ENCODE results near the gene UGT1A4.
"Not testable (repeated sequence)": the region's sequence is repeated elsewhere in the genome, so short reads cannot be mapped to it uniquely, and the experiment has no call there.

Gene UGT1A4

GRCh38 chr2:233712611-233713261, 5.8 kb upstream of the UGT1A4 start, which contains the start of gene UGT1A5:
Gene UGT1A5 (plus strand): TSS chr2:233712907. CDS start chr2:233712992, 85 bp downstream.
- no peaks in the 10 kb centered on the region for H3K36me3 Mint-ChIP-seq
- no peaks in the 10 kb centered on the region for H3K4me1 Mint-ChIP-seq
- no peaks in the 10 kb centered on the region for H3K9me3 Mint-ChIP-seq
- H3K4me3 Mint-ChIP-seq, result no peak within 1 kb of the TSS
- peaks cover 9% of the 10 kb centered on the region for H3K27me3 Mint-ChIP-seq
- H3K27ac Mint-ChIP-seq, result no peak within 1 kb of the TSS

GRCh38 chr2:233713262-233713615, 5.3 kb upstream of the UGT1A4 start:
- no peaks in the 10 kb centered on the region for H3K4me1 Mint-ChIP-seq
- no peak overlapping the region for H3K27ac Mint-ChIP-seq
- no peaks in the 10 kb centered on the region for H3K36me3 Mint-ChIP-seq
- H3K27me3 Mint-ChIP-seq, result peaks cover 10% of the 10 kb centered on the region
- H3K4me3 Mint-ChIP-seq, result no peak overlapping the region
- H3K9me3 Mint-ChIP-seq, result no peaks in the 10 kb centered on the region

- Mint-ChIP-seq H3K9me3 (no peaks in the 10 kb centered on the region), H3K36me3 (no peaks in the 10 kb centered on the region), H3K4me3 (no peak overlapping the region), H3K4me1 (no peaks in the 10 kb centered on the region), H3K27ac (no peak overlapping the region), H3K27me3 (peaks cover 14% of the 10 kb centered on the region)
Observed at GRCh38 chr2:233714121-233714520, 4.4 kb upstream of the UGT1A4 start.

DNA sequence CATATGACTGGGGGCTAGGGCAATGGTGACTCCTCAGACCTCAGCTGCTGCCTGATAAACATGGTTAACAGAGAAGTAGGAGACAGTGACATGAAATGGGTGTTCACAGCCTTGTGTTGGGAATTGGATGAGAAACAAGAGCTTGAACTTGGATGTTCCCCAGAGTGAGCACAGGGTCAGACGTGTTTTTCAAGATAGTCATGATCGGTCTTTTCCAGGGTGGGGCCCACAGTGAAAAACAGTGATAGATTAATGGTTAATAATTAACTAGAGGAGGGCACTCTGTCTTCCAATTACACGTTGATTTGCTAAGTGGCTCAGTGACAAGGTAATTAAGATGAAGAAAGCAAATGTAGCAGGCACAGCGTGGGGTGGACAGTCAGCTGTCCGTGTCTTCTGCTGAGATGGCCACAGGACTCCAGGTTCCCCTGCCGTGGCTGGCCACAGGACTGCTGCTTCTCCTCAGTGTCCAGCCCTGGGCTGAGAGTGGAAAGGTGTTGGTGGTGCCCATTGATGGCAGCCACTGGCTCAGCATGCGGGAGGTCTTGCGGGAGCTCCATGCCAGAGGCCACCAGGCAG, 10.3 kb downstream of the UGT1A4 start, which contains the start of gene UGT1A3:
UGT1A3 (plus strand) TSS at position 320 of the 579 bp plus-strand sequence; CDS start at position 405, 85 bp downstream.
- H3K9me3 Mint-ChIP-seq, result no peaks in the 10 kb centered on the region
- peaks cover 7% of the 10 kb centered on the region for H3K27me3 Mint-ChIP-seq
- no peak within 1 kb of the TSS for H3K27ac Mint-ChIP-seq
- H3K36me3 Mint-ChIP-seq, result no peaks in the 10 kb centered on the region
- H3K4me3 Mint-ChIP-seq, result no peak within 1 kb of the TSS
- no peaks in the 10 kb centered on the region for H3K4me1 Mint-ChIP-seq

GRCh38 chr2:233736868-233737653, 18.5 kb downstream of the UGT1A4 start:
- peaks cover 17% of the 10 kb centered on the region for H3K27me3 Mint-ChIP-seq
- not testable (repeated sequence) for H3K4me1 Mint-ChIP-seq

DNA sequence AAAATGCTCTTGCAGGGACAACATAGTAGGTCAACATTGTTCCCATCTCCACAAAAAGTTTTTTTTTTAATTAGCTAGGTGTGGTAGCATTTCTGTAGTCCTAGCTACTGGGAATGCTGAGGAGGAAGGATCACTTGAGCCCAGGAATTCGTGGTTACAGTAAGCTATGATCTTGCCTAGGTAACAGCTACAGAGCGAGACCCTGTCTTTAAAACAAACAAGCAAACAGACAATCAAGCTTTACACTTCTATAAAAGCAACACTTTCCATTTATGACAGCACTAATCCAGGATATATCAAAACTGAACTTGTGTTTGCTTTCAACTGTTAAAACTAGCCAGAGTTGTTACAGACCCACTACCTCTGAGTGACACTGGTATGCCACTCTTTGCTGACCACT, 22.3 kb downstream of the UGT1A4 start:
- no peaks in the 10 kb centered on the region for H3K36me3 Mint-ChIP-seq
- no peaks in the 10 kb centered on the region for H3K9me3 Mint-ChIP-seq
- H3K4me3 Mint-ChIP-seq, result no peak overlapping the region
- no peak overlapping the region for H3K27ac Mint-ChIP-seq
- peaks cover 11% of the 10 kb centered on the region for H3K27me3 Mint-ChIP-seq
- H3K4me1 Mint-ChIP-seq, result no peaks in the 10 kb centered on the region

More at GRCh38 chr2:233736868-233737653, 18.5 kb downstream of the UGT1A4 start:
- H3K36me3 Mint-ChIP-seq, H3K4me3 Mint-ChIP-seq, H3K9me3 Mint-ChIP-seq, H3K27ac Mint-ChIP-seq: not testable (repeated sequence)

GRCh38 chr2:233743464-233744259, 25.1 kb downstream of the UGT1A4 start:
- Mint-ChIP-seq H3K27me3 (peaks cover 7% of the 10 kb centered on the region), H3K36me3 (no peaks in the 10 kb centered on the region), H3K9me3 (no peaks in the 10 kb centered on the region), H3K4me1 (no peaks in the 10 kb centered on the region), H3K4me3 (no peak overlapping the region), H3K27ac (no peak overlapping the region)

GRCh38 chr2:233745073-233745755, 26.7 kb downstream of the UGT1A4 start:
- Mint-ChIP-seq H3K4me1 (no peaks in the 10 kb centered on the region), H3K27me3 (peaks cover 4% of the 10 kb centered on the region), H3K9me3 (no peaks in the 10 kb centered on the region), H3K36me3 (no peaks in the 10 kb centered on the region), H3K27ac (no peak overlapping the region), H3K4me3 (no peak overlapping the region)

DNA sequence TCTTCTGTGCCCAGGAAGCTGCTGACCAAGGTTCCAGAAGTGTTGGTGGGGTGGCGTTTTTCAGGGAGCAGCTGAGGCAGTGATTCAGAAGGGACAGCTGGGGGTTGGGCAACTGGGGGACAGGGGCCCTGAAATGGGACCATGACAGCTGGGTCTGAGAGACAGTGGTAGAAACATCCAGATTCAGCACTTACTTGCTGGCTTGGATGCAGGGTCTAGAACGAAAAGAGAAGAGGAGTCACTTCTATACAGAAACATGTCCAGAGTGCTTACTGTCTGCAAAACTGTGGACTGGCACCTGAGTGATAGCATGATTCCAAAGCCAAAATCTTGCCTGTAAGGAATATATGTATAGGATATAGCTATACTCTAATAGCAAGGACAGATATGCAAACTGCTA, 27.3 kb downstream of the UGT1A4 start:
- H3K36me3 Mint-ChIP-seq, H3K9me3 Mint-ChIP-seq, H3K27ac Mint-ChIP-seq, H3K4me1 Mint-ChIP-seq, H3K4me3 Mint-ChIP-seq, H3K27me3 Mint-ChIP-seq: not testable (repeated sequence)

DNA sequence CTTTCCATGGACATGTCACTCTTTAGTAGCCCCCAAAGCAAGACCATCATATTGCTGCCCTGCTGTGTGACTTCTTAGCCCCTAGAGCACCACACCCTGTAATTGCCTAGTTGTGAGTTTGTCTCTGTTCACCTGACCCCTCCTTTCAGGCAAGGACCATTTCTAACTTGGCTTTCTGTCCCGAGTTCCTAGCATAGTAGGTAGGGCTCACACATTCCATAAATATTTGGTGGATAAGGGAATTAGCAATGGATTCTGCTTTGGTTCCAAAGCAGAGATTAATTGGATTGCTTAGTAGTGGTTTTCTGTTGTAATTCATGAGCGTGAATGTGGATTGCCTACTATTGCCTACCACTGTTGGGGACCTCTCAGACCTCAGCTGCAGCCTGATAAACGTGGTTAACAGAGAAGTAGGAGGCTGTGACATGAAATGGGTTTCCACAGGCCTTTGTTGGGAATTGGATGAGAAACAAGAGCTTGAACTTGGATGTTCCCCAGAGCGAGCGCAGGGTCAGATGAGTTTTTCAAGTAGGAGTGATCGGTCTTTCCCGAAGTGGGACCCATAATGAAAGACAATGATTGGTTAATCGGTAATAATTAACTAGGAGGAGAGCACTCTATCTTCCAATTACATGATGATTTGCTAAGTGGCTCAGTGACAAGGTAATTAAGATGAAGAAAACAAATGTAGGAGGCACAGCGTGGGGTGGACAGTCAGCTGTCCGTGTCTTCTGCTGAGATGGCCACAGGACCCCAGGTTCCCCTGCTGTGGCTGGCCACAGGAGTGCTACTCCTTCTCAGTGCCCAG, 28.1 kb downstream of the UGT1A4 start:
- H3K4me3 Mint-ChIP-seq, result no peak overlapping the region

DNA sequence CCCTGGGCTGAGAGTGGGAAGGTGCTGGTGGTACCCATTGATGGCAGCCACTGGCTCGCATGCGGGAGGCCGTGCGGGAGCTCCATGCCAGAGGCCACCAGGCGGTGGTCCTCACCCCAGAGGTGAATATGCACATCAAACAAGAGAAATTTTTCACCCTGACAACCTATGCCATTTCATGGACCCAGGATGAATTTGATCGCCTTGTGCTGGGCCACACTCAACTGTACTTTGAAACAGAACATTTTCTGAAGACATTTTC, 28.7 kb downstream of the UGT1A4 start:
- Mint-ChIP-seq H3K36me3 (no peaks in the 10 kb centered on the region), H3K9me3 (peaks cover 5% of the 10 kb centered on the region), H3K27me3 (peaks cover 4% of the 10 kb centered on the region), H3K27ac (no peak overlapping the region), H3K4me1 (no peaks in the 10 kb centered on the region), H3K4me3 (no peak overlapping the region)

More for the DNA sequence above, 28.1 kb downstream of the UGT1A4 start:
- Mint-ChIP-seq H3K36me3 (no peaks in the 10 kb centered on the region), H3K27me3 (peaks cover 2% of the 10 kb centered on the region), H3K27ac (no peak overlapping the region), H3K4me1 (no peaks in the 10 kb centered on the region), H3K9me3 (peaks cover 2% of the 10 kb centered on the region)

GRCh38 chr2:233750689-233751088, 32.2 kb downstream of the UGT1A4 start:
- not testable (repeated sequence) for H3K27me3 Mint-ChIP-seq, H3K9me3 Mint-ChIP-seq, H3K27ac Mint-ChIP-seq, H3K4me3 Mint-ChIP-seq, H3K4me1 Mint-ChIP-seq, H3K36me3 Mint-ChIP-seq

GRCh38 chr2:233751212-233752009, 32.9 kb downstream of the UGT1A4 start:
- not testable (repeated sequence) for H3K9me3 Mint-ChIP-seq, H3K4me1 Mint-ChIP-seq, H3K4me3 Mint-ChIP-seq, H3K27ac Mint-ChIP-seq, H3K27me3 Mint-ChIP-seq, H3K36me3 Mint-ChIP-seq
